GM10248 (cell line): Measurements from ENCODE around the gene LHFPL6.

Experiments
- CTCF ChIA-PET: fragments of 300-600 bp; sonication (Branson Sonifier 250); formaldehyde crosslinking; extraction: SDS; loops from one replicate; lab custom pipeline; 2021; ENCODE audit warnings: antibody characterized with exemption; lab: Yijun Ruan, JAX
- POLR2A ChIA-PET: fragments of 350-650 bp; sonication (Branson Sonifier 250); formaldehyde crosslinking; extraction: SDS; loops from one replicate; lab custom pipeline; 2020; ENCODE audit warnings: antibody characterized with exemption; lab: Yijun Ruan, JAX
- DNase-seq: peaks from one replicate; pipeline ENCODE4 v3.0.0; 2012; ENCODE audit errors: extremely low spot score
- CTCF ChIP-seq: IDR thresholded peaks from 2 replicates; pipeline ENCODE4 v1.5.1; 2012; ENCODE audit warnings: mild to moderate bottlenecking, low read depth; ENCODE audit errors: extremely low read depth, missing control alignments, control extremely low read depth

The LHFPL6 gene

DNA sequence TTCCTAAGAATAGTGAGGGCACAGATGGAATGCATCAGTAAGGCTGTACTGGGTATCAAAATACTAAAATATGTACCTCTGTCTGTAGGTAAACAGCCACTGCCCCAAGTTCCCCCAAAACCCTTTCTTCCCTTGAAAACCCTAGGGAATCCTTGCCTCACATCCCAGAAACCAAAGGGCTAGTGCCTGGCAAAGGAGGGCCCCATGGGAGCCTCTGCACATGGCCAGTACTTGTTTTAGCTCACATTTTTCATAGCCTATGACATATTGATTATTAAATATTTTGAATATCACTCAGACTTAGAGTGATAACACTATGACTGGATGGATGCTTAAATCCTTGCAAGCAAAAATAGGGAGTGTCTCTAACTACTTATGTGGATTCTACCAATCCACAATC is 237.1 kb downstream of the LHFPL6 start:
- TF ChIP-seq CTCF: no peak
- CTCF ChIA-PET: interaction anchor here (1.3 to 1.6 kb wide), 2 partner anchors 9 to 20 kb away, joined by 3 to 4 read pairs; no protein-coding TSS in a partner anchor
- DNase-seq: no peak
- POLR2A ChIA-PET: no interaction called here

DNA sequence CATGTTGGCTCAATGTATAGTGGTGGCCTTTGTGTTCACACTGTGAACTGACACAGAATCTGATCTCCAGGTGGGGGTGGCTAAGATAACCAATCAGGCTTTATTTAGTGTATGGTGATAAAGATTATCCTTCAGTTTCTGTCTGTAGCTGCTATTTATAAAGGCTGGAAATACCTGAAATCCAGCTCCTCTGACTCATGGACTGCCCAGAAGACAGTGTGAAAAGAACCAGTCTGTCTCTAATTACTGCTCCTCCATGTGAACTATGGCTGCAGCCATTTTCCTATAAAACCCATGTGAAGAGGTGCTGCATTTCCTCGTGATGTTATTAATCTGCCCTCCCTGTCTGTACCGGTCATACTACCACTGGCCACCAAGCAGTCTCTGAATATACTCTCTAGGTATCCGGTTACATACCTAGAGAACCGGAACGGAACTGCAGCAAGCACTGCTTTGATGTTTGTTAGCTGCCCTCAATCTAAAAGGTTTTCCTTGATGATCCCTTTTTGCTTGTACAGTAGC is 238.0 kb downstream of the LHFPL6 start:
- no peak for TF ChIP-seq CTCF
- CTCF ChIA-PET: interaction anchor here (1.3 kb wide), 1 partner anchor 20 kb away, joined by 4 read pairs; no protein-coding TSS in a partner anchor
- POLR2A ChIA-PET: no interaction called here
- DNase-seq: no peak

GRCh38 chr13:39363382-39363772 is 239.6 kb downstream of the LHFPL6 start:
- ChIA-PET POLR2A (no interaction called here), CTCF (no interaction called here)
- no peak for DNase-seq
- TF ChIP-seq CTCF: no peak

DNA sequence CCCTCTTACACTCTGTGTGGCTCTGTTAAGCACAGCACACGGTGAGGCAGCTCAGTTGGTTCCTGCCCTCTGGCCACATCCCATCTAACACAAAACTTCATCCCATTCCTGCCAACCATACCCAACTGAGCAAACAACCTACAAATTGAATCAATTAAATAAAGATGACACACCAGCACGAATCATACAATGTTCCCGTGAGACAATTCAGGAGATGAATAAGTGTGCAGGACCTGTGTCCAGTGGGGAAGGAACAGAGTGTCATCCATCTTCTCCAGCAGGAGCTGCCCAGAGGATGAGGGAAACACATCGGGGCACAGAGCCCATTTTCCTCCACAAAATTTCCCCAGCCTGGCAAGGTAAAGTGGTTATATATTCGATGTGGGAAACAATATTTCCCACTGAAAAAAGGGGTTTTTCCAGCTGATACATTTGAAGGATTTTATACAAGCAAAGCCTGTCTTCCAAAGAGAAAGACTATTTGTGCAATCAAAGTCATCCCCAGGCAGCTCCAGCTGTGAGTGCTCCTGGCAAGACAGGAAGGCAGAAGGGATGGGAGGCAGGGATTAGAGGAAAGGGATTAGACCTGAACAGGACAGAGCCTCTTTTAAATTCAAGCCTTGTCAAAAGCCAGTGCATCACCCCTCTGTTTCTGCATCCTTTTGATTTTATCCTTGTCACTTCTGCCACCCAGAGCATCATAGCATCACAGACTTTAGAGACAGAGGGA is 240.2 kb downstream of the LHFPL6 start:
- ChIA-PET POLR2A (no interaction called here), CTCF (no interaction called here)

GRCh38 chr13:39353988-39354387 is 249.0 kb downstream of the LHFPL6 start:
- TF ChIP-seq CTCF: no peak
- DNase-seq: no peak
- ChIA-PET POLR2A (no interaction called here), CTCF (no interaction called here)

More for the DNA sequence above, 240.2 kb downstream of the LHFPL6 start:
- DNase-seq: no peak
- TF ChIP-seq CTCF: no peak

DNA sequence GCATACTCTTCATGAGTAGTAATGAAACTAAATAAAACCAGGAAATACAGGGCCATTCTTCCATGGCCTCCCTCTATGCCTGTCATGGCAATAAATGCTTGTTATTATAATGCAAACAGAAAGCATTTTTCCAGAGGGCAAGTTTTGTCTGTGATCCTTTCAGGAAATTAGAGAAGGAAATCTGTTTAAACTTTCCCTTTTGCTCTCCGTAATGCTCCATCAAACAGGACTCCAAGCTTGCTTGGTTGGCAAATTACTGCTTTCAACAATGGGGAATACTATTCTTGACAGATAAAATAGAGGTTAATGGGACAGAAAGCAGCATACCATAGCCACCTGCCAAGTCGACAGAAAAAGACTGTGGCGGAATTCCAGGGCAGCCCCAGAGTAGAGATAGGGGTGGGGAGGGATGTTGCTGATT is 252.5 kb downstream of the LHFPL6 start:
- DNase-seq: no peak
- ChIA-PET POLR2A (no interaction called here), CTCF (interaction anchor here (1.3 kb wide), 1 partner anchor 20 kb away, joined by 3 read pairs; no protein-coding TSS in a partner anchor)
- no peak for TF ChIP-seq CTCF
